Measurements from ENCODE around the gene GSC2. TPM values are rescaled to one million over a fixed set of nuclear protein-coding genes. Genes with fewer than 3 reads are reported as not detected.

Gene GSC2
- total and polyA plus RNA-seq, 2 of the 8 experiments (the other 6 are each of a cell fraction or from before 2014, with no cell fraction given): 0.17 to 0.48 TPM

GRCh38 chr22:19113429-19113828, 36.7 kb downstream of the GSC2 start:
- no peak overlapping the region for H2BK20ac ChIP-seq (ENCODE audit: low read length)
- H3K23ac ChIP-seq (ENCODE audit: insufficient read length): no peak overlapping the region
- H3K14ac ChIP-seq (ENCODE audit: insufficient read length): no peak overlapping the region
- no peak overlapping the region for H2BK12ac ChIP-seq (ENCODE audit: low read depth, low read length)
- no peak overlapping the region for H2BK5ac ChIP-seq (ENCODE audit: low read depth, low read length)
- H2BK15ac ChIP-seq (ENCODE audit: low read length): no peak overlapping the region
- H4K5ac ChIP-seq (ENCODE audit: insufficient read length, low read depth, low read length): no peak overlapping the region
- H3K4me3 ChIP-seq (ENCODE audit: extremely low read depth in 1 of 4, insufficient read depth in 2 of 4, low read depth in 3 of 4, low read length in 4 of 4): no peak overlapping the region
- H3K79me1 ChIP-seq (ENCODE audit: low read depth, low read length): peaks cover 27% of the 10 kb centered on the region
- no peak overlapping the region for H3K4ac ChIP-seq (replicated peaks; ENCODE audit: insufficient read length, low read depth, low read length)
- H3K18ac ChIP-seq (ENCODE audit: extremely low read depth, low read length): no peak overlapping the region
- peaks cover 18 to 53% of the 10 kb centered on the region in 2 experiments for H4K20me1 ChIP-seq (replicated peaks in 1 of 2; ENCODE audit: control insufficient read depth in 1 of 2, insufficient read depth in 2 of 2, low read length in 2 of 2)
- no peak overlapping the region for H2BK120ac ChIP-seq (replicated peaks; ENCODE audit: low read depth, low read length)
- no peak overlapping the region for H2AK5ac ChIP-seq (ENCODE audit: low read depth, low read length)
- no peak overlapping the region for H3K27ac ChIP-seq (ENCODE audit: low read depth, low read length)
- POLR2A ChIA-PET (ENCODE audit: partially characterized antibody): no interaction called here
- no peaks in the 10 kb centered on the region; a peak in 1 of 8 replicates for H3K36me3 ChIP-seq (ENCODE audit: control insufficient read depth in 2 of 4, insufficient read depth in 4 of 4, low read length in 3 of 4)
- no peak overlapping the region for H4K91ac ChIP-seq (replicated peaks; ENCODE audit: insufficient read length, low read length)
- DNase-seq (ENCODE audit: low read depth in 1 of 2, low spot score in 2 of 2): no peak
- H3K79me2 ChIP-seq (ENCODE audit: control insufficient read depth in 1 of 2, insufficient read depth in 2 of 2, low read length in 2 of 2): peaks cover 32 to 93% of the 10 kb centered on the region in 2 experiments
- FAIRE-seq: no peak
- no peaks in the 10 kb centered on the region for H3K27me3 ChIP-seq (replicated peaks in 1 of 4; ENCODE audit: control insufficient read depth in 3 of 4, extremely low read depth in 1 of 4, insufficient read depth in 3 of 4, low read length in 3 of 4)
- H3K9ac ChIP-seq (replicated peaks in 1 of 4; ENCODE audit: extremely low read depth in 1 of 4, low read depth in 3 of 4, low read length in 3 of 4): no peak overlapping the region; a peak in 1 of 7 replicates
- no peak overlapping the region for H4K8ac ChIP-seq (ENCODE audit: extremely low read depth, insufficient read depth, low read length)
- no peak overlapping the region for H2AFZ ChIP-seq (ENCODE audit: low read length)
- CTCF ChIA-PET (ENCODE audit: partially characterized antibody): interaction anchor here (1.5 kb wide), 1 partner anchor 9 kb away, joined by 4 read pairs; the partner anchor contains the start of gene DGCR2
- no peaks in the 10 kb centered on the region for H3K9me3 ChIP-seq (ENCODE audit: insufficient read depth in 2 of 2, low read depth in 1 of 2, low read length in 1 of 2)
- 89% methylated on average over 5 of the region's 5 CpGs; no CpG with 5 or more reads in 1 of the 2 experiments for WGBS, 2 experiments (ENCODE audit: extremely low coverage in 1 of 2, insufficient coverage in 1 of 2, insufficient read length in 1 of 2, insufficient replicate concordance in 2 of 2, low coverage in 1 of 2, low lambda C conversion rate in 2 of 2, missing lambda C conversion rate in 1 of 2)
- no peaks in the 10 kb centered on the region for H3K23me2 ChIP-seq (ENCODE audit: low read depth, low read length)
- no peak overlapping the region for H3K4me2 ChIP-seq (ENCODE audit: insufficient read depth in 1 of 2, low read depth in 2 of 2, low read length in 2 of 2)
- no peak overlapping the region for H3K56ac ChIP-seq (replicated peaks; ENCODE audit: insufficient read length, low read depth, low read length)
- peaks cover 7 to 14% (median 11%) of the 10 kb centered on the region in 4 experiments for H3K4me1 ChIP-seq (replicated peaks in 1 of 4; ENCODE audit: control insufficient read depth in 3 of 4, insufficient read depth in 4 of 4, low read length in 3 of 4)
- TF ChIP-seq HDAC2 (IDR thresholded peaks at IDR 0.05; ENCODE audit: borderline replicate concordance in 1 of 2, low read depth in 2 of 2, low read length in 2 of 2): no peak
- no peak for TF ChIP-seq TCF12 (IDR thresholded peaks at IDR 0.05; ENCODE audit: low read depth, low read length)
- no peak for TF ChIP-seq TBP (IDR thresholded peaks at IDR 0.05; ENCODE audit: low read depth, low read length)
- no peak for TF ChIP-seq CBX5 (IDR thresholded peaks at IDR 0.05; ENCODE audit: low read depth, low read length)
- TF ChIP-seq NRF1 (IDR thresholded peaks at IDR 0.05; ENCODE audit: low read depth, low read length): no peak
- TF ChIP-seq MAFK (IDR thresholded peaks at IDR 0.05; ENCODE audit: low read depth, low read length): no peak
- no peak for TF ChIP-seq HDAC6 (IDR thresholded peaks at IDR 0.05; ENCODE audit: low read depth, low read length)
- TF ChIP-seq CTCF (IDR thresholded peaks at IDR 0.05; ENCODE audit: control extremely low read depth in 1 of 3, insufficient read depth in 1 of 3, low read depth in 1 of 3, low read length in 3 of 3): no peak
- TF ChIP-seq SP4 (IDR thresholded peaks at IDR 0.05; ENCODE audit: low read length): no peak
- TF ChIP-seq BACH1 (IDR thresholded peaks at IDR 0.05; ENCODE audit: low read length): no peak
- TF ChIP-seq CEBPB (IDR thresholded peaks at IDR 0.05; ENCODE audit: low read depth, low read length): no peak
- no peak for TF ChIP-seq TAF7 (optimal IDR thresholded peaks at IDR 0.05; ENCODE audit: borderline replicate concordance, low read depth, low read length)

Data from H1 (cell line).